ENCODE results near the gene PDE4DIP.
"Not testable (repeated sequence)": the region's sequence is repeated elsewhere in the genome, so short reads cannot be mapped to it uniquely, and the experiment has no call there.

Gene PDE4DIP

GRCh38 chr1:148844220-148844619, at the start of gene PDE4DIP:
PDE4DIP (plus strand) TSS chr1:148844428; CDS start chr1:148844775, 347 bp downstream.
- H3K4me3 ChIP-seq (replicated peaks; ENCODE audit: low read depth, low read length); DNase-seq (ENCODE audit: low read depth): not testable (repeated sequence)

GRCh38 chr1:148808268-148808928, 35.8 kb upstream of the PDE4DIP start:
- not testable (repeated sequence) for H3K4me3 ChIP-seq (replicated peaks; ENCODE audit: low read depth, low read length); DNase-seq (ENCODE audit: low read depth)

GRCh38 chr1:148808929-148809283, 35.3 kb upstream of the PDE4DIP start:
- DNase-seq (ENCODE audit: low read depth); H3K4me3 ChIP-seq (replicated peaks; ENCODE audit: low read depth, low read length): not testable (repeated sequence)

GRCh38 chr1:148822180-148822579, 22.0 kb upstream of the PDE4DIP start:
- not testable (repeated sequence) for H3K4me3 ChIP-seq (replicated peaks; ENCODE audit: low read depth, low read length); DNase-seq (ENCODE audit: low read depth)

- not testable (repeated sequence) for H3K4me3 ChIP-seq (replicated peaks; ENCODE audit: low read depth, low read length); DNase-seq (ENCODE audit: low read depth)
Measured at GRCh38 chr1:148823822-148824221, 20.4 kb upstream of the PDE4DIP start.

GRCh38 chr1:148825029-148825428, 19.2 kb upstream of the PDE4DIP start:
- not testable (repeated sequence) for DNase-seq (ENCODE audit: low read depth); H3K4me3 ChIP-seq (replicated peaks; ENCODE audit: low read depth, low read length)

GRCh38 chr1:148828531-148828930, 15.7 kb upstream of the PDE4DIP start:
- DNase-seq (ENCODE audit: low read depth); H3K4me3 ChIP-seq (replicated peaks; ENCODE audit: low read depth, low read length): not testable (repeated sequence)

GRCh38 chr1:148828962-148829361, 15.3 kb upstream of the PDE4DIP start:
- DNase-seq (ENCODE audit: low read depth); H3K4me3 ChIP-seq (replicated peaks; ENCODE audit: low read depth, low read length): not testable (repeated sequence)

GRCh38 chr1:148829365-148829764, 14.9 kb upstream of the PDE4DIP start:
- H3K4me3 ChIP-seq (replicated peaks; ENCODE audit: low read depth, low read length); DNase-seq (ENCODE audit: low read depth): not testable (repeated sequence)

- DNase-seq (ENCODE audit: low read depth); H3K4me3 ChIP-seq (replicated peaks; ENCODE audit: low read depth, low read length): not testable (repeated sequence)
Measured at GRCh38 chr1:148841262-148841661, 3.0 kb upstream of the PDE4DIP start.

- H3K4me3 ChIP-seq (replicated peaks; ENCODE audit: low read depth, low read length); DNase-seq (ENCODE audit: low read depth): not testable (repeated sequence)
Measured at GRCh38 chr1:148844651-148845050, 423 bp downstream of the PDE4DIP start.

- not testable (repeated sequence) for DNase-seq (ENCODE audit: low read depth); H3K4me3 ChIP-seq (replicated peaks; ENCODE audit: low read depth, low read length)
Measured at GRCh38 chr1:148845068-148845467, 840 bp downstream of the PDE4DIP start.

GRCh38 chr1:148850347-148850746, 6.1 kb downstream of the PDE4DIP start:
- not testable (repeated sequence) for DNase-seq (ENCODE audit: low read depth); H3K4me3 ChIP-seq (replicated peaks; ENCODE audit: low read depth, low read length)

- DNase-seq (ENCODE audit: low read depth); H3K4me3 ChIP-seq (replicated peaks; ENCODE audit: low read depth, low read length): not testable (repeated sequence)
Measured at GRCh38 chr1:148850840-148851239, 6.6 kb downstream of the PDE4DIP start.

- DNase-seq (ENCODE audit: low read depth); H3K4me3 ChIP-seq (replicated peaks; ENCODE audit: low read depth, low read length): not testable (repeated sequence)
Measured at GRCh38 chr1:148851684-148852083, 7.5 kb downstream of the PDE4DIP start.

GRCh38 chr1:148853363-148853762, 9.1 kb downstream of the PDE4DIP start:
- DNase-seq (ENCODE audit: low read depth); H3K4me3 ChIP-seq (replicated peaks; ENCODE audit: low read depth, low read length): not testable (repeated sequence)

GRCh38 chr1:148854063-148854462, 9.8 kb downstream of the PDE4DIP start:
- not testable (repeated sequence) for H3K4me3 ChIP-seq (replicated peaks; ENCODE audit: low read depth, low read length)

GRCh38 chr1:148855367-148855766, 11.1 kb downstream of the PDE4DIP start:
- H3K4me3 ChIP-seq (replicated peaks; ENCODE audit: low read depth, low read length); DNase-seq (ENCODE audit: low read depth): not testable (repeated sequence)

More at GRCh38 chr1:148854063-148854462, 9.8 kb downstream of the PDE4DIP start:
- DNase-seq (ENCODE audit: low read depth): not testable (repeated sequence)

- DNase-seq (ENCODE audit: low read depth); H3K4me3 ChIP-seq (replicated peaks; ENCODE audit: low read depth, low read length): not testable (repeated sequence)
Measured at GRCh38 chr1:148860049-148860448, 15.8 kb downstream of the PDE4DIP start.

- not testable (repeated sequence) for H3K4me3 ChIP-seq (replicated peaks; ENCODE audit: low read depth, low read length); DNase-seq (ENCODE audit: low read depth)
Measured at GRCh38 chr1:148860579-148861259, 16.5 kb downstream of the PDE4DIP start.
